ENCODE results near the gene SLC37A2. TPM values are rescaled to one million over a fixed set of nuclear protein-coding genes. Genes with fewer than 3 reads are reported as not detected.

The SLC37A2 gene
- total and polyA plus RNA-seq, 2 of the 4 experiments (the other 2 are of a cell fraction) = 0.72 to 1.1 TPM

DNA sequence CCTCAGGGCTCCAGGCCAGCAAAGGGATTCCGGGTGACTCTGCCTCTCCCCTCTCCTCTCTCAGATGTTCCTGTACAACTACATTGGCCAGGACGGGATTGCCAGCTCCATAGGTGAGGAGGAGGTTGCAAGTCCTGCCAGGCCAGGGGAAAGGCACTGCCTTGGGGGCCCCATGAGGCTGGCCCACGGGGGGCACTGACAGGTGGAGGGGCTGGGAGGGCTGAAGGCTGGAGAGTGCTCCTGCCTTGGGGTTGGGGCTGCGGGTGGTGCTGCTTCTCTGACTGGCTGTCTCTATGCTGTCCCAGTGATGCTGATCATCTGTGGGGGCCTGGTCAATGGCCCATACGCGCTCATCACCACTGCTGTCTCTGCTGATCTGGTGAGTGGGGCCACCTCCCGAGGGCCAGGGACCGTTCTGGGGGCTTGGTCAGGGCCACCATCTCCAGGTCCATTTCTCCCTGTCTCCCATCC is 21.7 kb downstream of the SLC37A2 start:
- Histone ChIP-seq H4K8ac (ENCODE audit: low read depth in 2 of 2, low read length in 2 of 2) (no peak overlapping the region), H3K4ac (ENCODE audit: low read depth, low read length) (no peak overlapping the region), H3K4me1 (ENCODE audit: control insufficient read depth, insufficient read depth, low read length) (peaks cover 11% of the 10 kb centered on the region), H3K27ac (ENCODE audit: insufficient read depth, low read length) (no peak overlapping the region), H3K18ac (ENCODE audit: low read depth, low read length) (no peak overlapping the region), H2BK20ac (ENCODE audit: low read depth, low read length) (no peak overlapping the region), H2BK5ac (ENCODE audit: low read depth, low read length, poor library complexity, severe bottlenecking) (no peak overlapping the region), H2AK5ac (ENCODE audit: low read depth, low read length) (no peak overlapping the region), H2AFZ (replicated peaks; ENCODE audit: low read length, poor library complexity) (no peak overlapping the region), H3K4me3 (ENCODE audit: insufficient read depth, low read depth, low read length) (no peak overlapping the region), H4K5ac (ENCODE audit: low read depth, low read length) (no peak overlapping the region), H2AK9ac (replicated peaks; ENCODE audit: low read depth, low read length, poor library complexity) (no peak overlapping the region), H3K23ac (ENCODE audit: low read depth, low read length) (no peak overlapping the region), H3K9ac (ENCODE audit: low read depth, low read length) (no peak overlapping the region), H3K56ac (ENCODE audit: extremely low read depth, insufficient read depth, low read length) (no peak overlapping the region), H3K27me3 (ENCODE audit: control insufficient read depth, insufficient read depth, low read length) (no peaks in the 10 kb centered on the region), H3K79me1 (ENCODE audit: low read depth in 1 of 2, low read length in 2 of 2) (no peaks in the 10 kb centered on the region), H2BK15ac (ENCODE audit: low read depth, low read length) (no peak overlapping the region), H2BK120ac (ENCODE audit: low read depth, low read length) (no peak overlapping the region), H3K36me3 (ENCODE audit: control insufficient read depth, insufficient read depth, low read length) (no peaks in the 10 kb centered on the region), H4K91ac (ENCODE audit: insufficient read depth, low read depth, low read length) (no peak overlapping the region), H4K20me1 (ENCODE audit: insufficient read depth, low read length) (no peaks in the 10 kb centered on the region), H3K14ac (replicated peaks; ENCODE audit: low read depth, low read length) (no peak overlapping the region), H3K9me1 (ENCODE audit: insufficient read depth, low read length) (peaks cover 15% of the 10 kb centered on the region), H3K9me3 (ENCODE audit: control insufficient read depth, insufficient read depth, low read length) (no peaks in the 10 kb centered on the region), H3K4me2 (ENCODE audit: low read depth, low read length) (no peak overlapping the region)
- BruUV-seq (replicated peaks) = no TSS peak
- dilution Hi-C loops (cut with HindIII; ENCODE audit: low sequenced_read_pairs, unreplicated experiment) (no loop called here), intact Hi-C loops (cut with micrococcal nuclease) (no loop called here), in situ Hi-C loops (cut with MboI; ENCODE audit: low sequenced_read_pairs) (no loop called here)
- ChIA-PET POLR2A (ENCODE audit: unreplicated experiment) (no interaction called here), CTCF (interaction anchor here (0.6 kb wide), 1 partner anchor 40 kb away, joined by 7 read pairs; no protein-coding TSS in a partner anchor)
- ATAC-seq (ENCODE audit: low read depth) = no peak
- no CpG with 5 or more reads among the region's 8 CpGs for WGBS, 2 experiments (ENCODE audit: extremely low coverage in 2 of 2, insufficient read length in 1 of 2)
- DNase-seq = no peak
- TF ChIP-seq RAD21 (IDR thresholded peaks at IDR 0.05; ENCODE audit: low read length) = no peak
- TF ChIP-seq FOS (IDR thresholded peaks at IDR 0.05; ENCODE audit: low read depth, low read length) = no peak
- no peak for TF ChIP-seq ELK1 (IDR thresholded peaks at IDR 0.05; ENCODE audit: borderline replicate concordance, low read depth, low read length)
- TF ChIP-seq MAFK (IDR thresholded peaks at IDR 0.05; ENCODE audit: low read depth, low read length) = no peak
- TF ChIP-seq SMC3 (IDR thresholded peaks at IDR 0.05; ENCODE audit: low read depth, low read length) = no peak
- no peak for TF ChIP-seq CHD1 (IDR thresholded peaks at IDR 0.05; ENCODE audit: low read depth, low read length)
- TF ChIP-seq, protein P1, sequence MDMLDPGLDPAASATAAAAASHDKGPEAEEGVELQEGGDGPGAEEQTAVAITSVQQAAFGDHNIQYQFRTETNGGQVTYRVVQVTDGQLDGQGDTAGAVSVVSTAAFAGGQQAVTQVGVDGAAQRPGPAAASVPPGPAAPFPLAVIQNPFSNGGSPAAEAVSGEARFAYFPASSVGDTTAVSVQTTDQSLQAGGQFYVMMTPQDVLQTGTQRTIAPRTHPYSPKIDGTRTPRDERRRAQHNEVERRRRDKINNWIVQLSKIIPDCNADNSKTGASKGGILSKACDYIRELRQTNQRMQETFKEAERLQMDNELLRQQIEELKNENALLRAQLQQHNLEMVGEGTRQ (IDR thresholded peaks at IDR 0.05; ENCODE audit: low read depth, low read length) = no peak
- TF ChIP-seq CEBPB (IDR thresholded peaks at IDR 0.05; ENCODE audit: low read depth, low read length) = no peak
- no peak for TF ChIP-seq MXI1 (IDR thresholded peaks at IDR 0.05; ENCODE audit: borderline replicate concordance, low read depth, low read length)
- TF ChIP-seq MAZ (IDR thresholded peaks at IDR 0.05; ENCODE audit: borderline replicate concordance, low read depth, low read length) = no peak
- TF ChIP-seq RCOR1 (IDR thresholded peaks at IDR 0.05; ENCODE audit: insufficient replicate concordance, low read length) = no peak
- no peak for TF ChIP-seq RFX5 (IDR thresholded peaks at IDR 0.05; ENCODE audit: low read depth, low read length)
- no peak for TF ChIP-seq POLR2A (IDR thresholded peaks at IDR 0.05; ENCODE audit: low read depth, low read length)
- TF ChIP-seq BHLHE40 (IDR thresholded peaks at IDR 0.05; ENCODE audit: low read depth, low read length) = no peak
- TF ChIP-seq NFE2L2 (IDR thresholded peaks at IDR 0.05; ENCODE audit: low read depth, low read length) = no peak
- no peak for TF ChIP-seq CTCF (conservative IDR thresholded peaks at IDR 0.05; ENCODE audit: low read depth, low read length)

Data from IMR-90 (cell line).